RWPE2 (cell line): ENCODE results near the gene SLBP.

Source experiments
- ATAC-seq: fragments of 200-7000 bp; cut with Tn5 transposase; 3 replicates; pipeline ENCODE4 v1.9.1; 2021; ENCODE audit warnings: low read depth
- DNase-seq: peaks from one replicate; pipeline ENCODE4 v3.0.0-alpha.2; 2020; ENCODE audit warnings: low spot score
- H3K27ac ChIP-seq: fragments of 450-650 bp; 2 replicates; pipeline ENCODE4 v1.5.1; 2017; ENCODE audit warnings: mild to moderate bottlenecking; ENCODE audit not compliant: poor library complexity, severe bottlenecking
- H3K27me3 ChIP-seq: fragments of 250-450 bp; sonication (Bioruptor Pico); 2 replicates; pipeline ENCODE4 v1.5.1; 2021; ENCODE audit warnings: mild to moderate bottlenecking, moderate library complexity; ENCODE audit not compliant: insufficient read depth, poor library complexity, severe bottlenecking
- H3K36me3 ChIP-seq: fragments of 250-450 bp; sonication (Bioruptor Pico); 2 replicates; pipeline ENCODE4 v1.5.1; 2020; ENCODE audit warnings: low read depth, mild to moderate bottlenecking, moderate library complexity
- H3K4me1 ChIP-seq: fragments of 250-450 bp; sonication (Bioruptor Pico); 2 replicates; pipeline ENCODE4 v1.5.1; 2021; ENCODE audit warnings: mild to moderate bottlenecking, moderate library complexity; ENCODE audit not compliant: insufficient read depth, poor library complexity, severe bottlenecking
- H3K4me3 ChIP-seq: fragments of 250-450 bp; sonication (Bioruptor Pico); 2 replicates; pipeline ENCODE4 v1.5.1; 2021; ENCODE audit warnings: mild to moderate bottlenecking, moderate library complexity; ENCODE audit not compliant: severe bottlenecking
- H3K9me3 ChIP-seq: fragments of 250-450 bp; sonication (Bioruptor Pico); 2 replicates; pipeline ENCODE4 v1.5.1; 2021; ENCODE audit warnings: mild to moderate bottlenecking, moderate library complexity; ENCODE audit not compliant: severe bottlenecking
- CTCF ChIP-seq: fragments of 450-650 bp; IDR thresholded peaks from one replicate; pipeline ENCODE4 v1.5.1; 2017; ENCODE audit warnings: mild to moderate bottlenecking, moderate library complexity; ENCODE audit not compliant: poor library complexity, severe bottlenecking

SLBP gene

GRCh38 chr4:1752284-1753041 is 40.3 kb upstream of the SLBP start:
- ATAC-seq (peak; percentile 50), DNase-seq (no peak)
- Histone ChIP-seq H3K36me3 (no peaks in the 10 kb centered on the region), H3K27me3 (no peaks in the 10 kb centered on the region), H3K27ac (peak overlapping the region; percentile 72), H3K4me1 (peaks cover 14% of the 10 kb centered on the region), H3K9me3 (no peaks in the 10 kb centered on the region), H3K4me3 (no peak overlapping the region)
- TF ChIP-seq CTCF = no peak

- no peak for TF ChIP-seq CTCF
- H3K9me3 ChIP-seq = no peaks in the 10 kb centered on the region
- no peaks in the 10 kb centered on the region for H3K27me3 ChIP-seq
- DNase-seq = no peak
- peak overlapping the region; percentile 72 for H3K27ac ChIP-seq
- peak; percentile 33 for ATAC-seq
- peaks cover 14% of the 10 kb centered on the region for H3K4me1 ChIP-seq
- H3K4me3 ChIP-seq = no peak overlapping the region
- no peaks in the 10 kb centered on the region for H3K36me3 ChIP-seq
These were observed 39.8 kb upstream of the SLBP start for GRCh38 chr4:1751919-1752283.

- H3K27me3 ChIP-seq = no peaks in the 10 kb centered on the region
- peaks cover 14% of the 10 kb centered on the region for H3K4me1 ChIP-seq
- no peak for ATAC-seq
- peak overlapping the region; percentile 72 for H3K27ac ChIP-seq
- no peak for TF ChIP-seq CTCF
- no peaks in the 10 kb centered on the region for H3K36me3 ChIP-seq
- no peak for DNase-seq
- no peaks in the 10 kb centered on the region for H3K9me3 ChIP-seq
- no peak overlapping the region for H3K4me3 ChIP-seq
These were observed 39.2 kb upstream of the SLBP start for GRCh38 chr4:1751155-1751918.

GRCh38 chr4:1750381-1751154 is 38.4 kb upstream of the SLBP start:
- no peak for ATAC-seq
- no peak for DNase-seq
- H3K27ac ChIP-seq = no peak overlapping the region
- H3K4me3 ChIP-seq = no peak overlapping the region
- peaks cover 14% of the 10 kb centered on the region for H3K4me1 ChIP-seq
- TF ChIP-seq CTCF = no peak
- H3K9me3 ChIP-seq = no peaks in the 10 kb centered on the region
- H3K27me3 ChIP-seq = no peaks in the 10 kb centered on the region
- H3K36me3 ChIP-seq = no peaks in the 10 kb centered on the region
